ENCODE measurements around the gene ZNF777.

DNA sequence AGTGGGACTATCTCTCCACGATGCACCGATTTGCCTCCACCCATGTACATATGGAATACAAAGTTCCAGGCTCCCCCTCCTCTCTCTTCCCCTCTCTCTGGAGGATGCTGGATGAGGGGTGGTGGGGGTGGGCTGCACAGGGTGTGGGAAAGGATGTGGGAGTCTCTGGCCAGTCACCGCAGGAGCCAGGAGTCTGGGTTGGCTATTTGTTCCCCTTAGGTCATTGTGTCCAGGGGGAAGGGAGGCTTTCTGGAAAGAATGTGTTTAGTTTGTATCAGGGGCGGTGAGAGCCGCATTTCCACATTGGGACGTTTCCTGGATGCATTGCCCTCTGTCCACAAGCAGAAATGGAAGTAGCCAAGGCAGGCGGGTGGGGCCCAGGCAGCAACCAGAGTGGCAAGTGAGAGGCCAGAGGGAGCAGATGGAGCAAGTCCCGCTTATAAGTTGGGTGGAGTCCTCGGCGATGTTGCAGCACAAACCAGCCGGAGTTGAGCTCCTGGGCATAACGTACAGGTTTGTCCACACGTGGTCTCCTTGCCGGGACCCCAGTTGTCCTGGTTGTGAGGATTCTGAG, 63.3 kb downstream of the ZNF777 start:
- TF ChIP-seq, protein P1, sequence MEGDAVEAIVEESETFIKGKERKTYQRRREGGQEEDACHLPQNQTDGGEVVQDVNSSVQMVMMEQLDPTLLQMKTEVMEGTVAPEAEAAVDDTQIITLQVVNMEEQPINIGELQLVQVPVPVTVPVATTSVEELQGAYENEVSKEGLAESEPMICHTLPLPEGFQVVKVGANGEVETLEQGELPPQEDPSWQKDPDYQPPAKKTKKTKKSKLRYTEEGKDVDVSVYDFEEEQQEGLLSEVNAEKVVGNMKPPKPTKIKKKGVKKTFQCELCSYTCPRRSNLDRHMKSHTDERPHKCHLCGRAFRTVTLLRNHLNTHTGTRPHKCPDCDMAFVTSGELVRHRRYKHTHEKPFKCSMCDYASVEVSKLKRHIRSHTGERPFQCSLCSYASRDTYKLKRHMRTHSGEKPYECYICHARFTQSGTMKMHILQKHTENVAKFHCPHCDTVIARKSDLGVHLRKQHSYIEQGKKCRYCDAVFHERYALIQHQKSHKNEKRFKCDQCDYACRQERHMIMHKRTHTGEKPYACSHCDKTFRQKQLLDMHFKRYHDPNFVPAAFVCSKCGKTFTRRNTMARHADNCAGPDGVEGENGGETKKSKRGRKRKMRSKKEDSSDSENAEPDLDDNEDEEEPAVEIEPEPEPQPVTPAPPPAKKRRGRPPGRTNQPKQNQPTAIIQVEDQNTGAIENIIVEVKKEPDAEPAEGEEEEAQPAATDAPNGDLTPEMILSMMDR (IDR thresholded peaks at IDR 0.05) = no peak
- no peak for TF ChIP-seq POLR2AphosphoS5 (IDR thresholded peaks at IDR 0.05)
